Fibroblast of lung (primary cell): ENCODE measurements around the gene ACSS3.

Source experiments
- EZH2 ChIP-seq: IDR thresholded peaks from 2 replicates; pipeline ENCODE4 v1.5.1; 2012; ENCODE audit warnings: low read length, control low read depth, mild to moderate bottlenecking; ENCODE audit errors: missing control alignments
- TF ChIP-seq, protein P1 (sequence below), 2 donors: IDR thresholded peaks in 1 of 2; conservative IDR thresholded peaks in 1 of 2; 1 replicate in 1 of 2; 2 replicates in 1 of 2; pipeline ENCODE4 v1.5.1; 2011 to 2012; ENCODE audit warnings: low read length in 2 of 2, control low read depth in 1 of 2, inconsistent platforms in 1 of 2, low read depth in 1 of 2, mild to moderate bottlenecking in 1 of 2

DNA sequence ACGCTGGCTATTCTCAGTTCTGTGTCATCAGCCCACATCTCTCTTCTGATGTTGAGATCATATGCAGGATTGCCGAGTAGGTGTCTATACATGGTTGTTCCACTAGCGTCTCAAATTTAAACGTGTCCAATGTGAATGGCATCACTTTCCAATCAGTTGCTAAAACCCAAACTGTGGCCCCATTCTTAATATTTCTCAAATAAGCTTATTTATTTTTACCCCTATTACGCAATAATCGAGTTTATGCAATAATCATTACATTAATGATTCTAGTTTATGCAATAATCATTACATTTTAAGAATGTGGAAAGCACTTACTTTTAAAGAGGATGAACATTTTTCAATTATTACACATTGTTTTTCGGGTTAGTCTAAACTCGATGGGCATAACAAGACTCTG is 47.8 kb downstream of the ACSS3 start:
- TF ChIP-seq, protein P1, sequence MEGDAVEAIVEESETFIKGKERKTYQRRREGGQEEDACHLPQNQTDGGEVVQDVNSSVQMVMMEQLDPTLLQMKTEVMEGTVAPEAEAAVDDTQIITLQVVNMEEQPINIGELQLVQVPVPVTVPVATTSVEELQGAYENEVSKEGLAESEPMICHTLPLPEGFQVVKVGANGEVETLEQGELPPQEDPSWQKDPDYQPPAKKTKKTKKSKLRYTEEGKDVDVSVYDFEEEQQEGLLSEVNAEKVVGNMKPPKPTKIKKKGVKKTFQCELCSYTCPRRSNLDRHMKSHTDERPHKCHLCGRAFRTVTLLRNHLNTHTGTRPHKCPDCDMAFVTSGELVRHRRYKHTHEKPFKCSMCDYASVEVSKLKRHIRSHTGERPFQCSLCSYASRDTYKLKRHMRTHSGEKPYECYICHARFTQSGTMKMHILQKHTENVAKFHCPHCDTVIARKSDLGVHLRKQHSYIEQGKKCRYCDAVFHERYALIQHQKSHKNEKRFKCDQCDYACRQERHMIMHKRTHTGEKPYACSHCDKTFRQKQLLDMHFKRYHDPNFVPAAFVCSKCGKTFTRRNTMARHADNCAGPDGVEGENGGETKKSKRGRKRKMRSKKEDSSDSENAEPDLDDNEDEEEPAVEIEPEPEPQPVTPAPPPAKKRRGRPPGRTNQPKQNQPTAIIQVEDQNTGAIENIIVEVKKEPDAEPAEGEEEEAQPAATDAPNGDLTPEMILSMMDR (conservative IDR thresholded peaks at IDR 0.05 in 1 of 2, IDR thresholded peaks at IDR 0.05 in 1 of 2; ENCODE audit: low read depth in 1 of 2, low read length in 2 of 2) = no peak
- no peak for TF ChIP-seq EZH2
